GM12878 (cell line): ENCODE data around the gene ITGAL. TPM values are rescaled to one million over a fixed set of nuclear protein-coding genes. Genes with fewer than 3 reads are reported as not detected.
"Not testable (repeated sequence)": the region's sequence is repeated elsewhere in the genome, so short reads cannot be mapped to it uniquely, and the experiment has no call there.

ENCODE experiments used
- ATAC-seq: fragments of 200-7000 bp; cut with Tn5 transposase; 3 replicates; pipeline ENCODE4 v1.9.1; 2020; ENCODE audit warnings: mild to moderate bottlenecking, moderate library complexity
- BruUV-seq: library from RNA; stranded (reverse); fragments of 400-500 nt; replicated peaks from 2 replicates; lab custom pipeline; 2021; lab: Mats Ljungman, UMichigan
- CTCF ChIA-PET: fragments of 300-600 bp; sonication (Branson Sonifier 250); formaldehyde crosslinking; extraction: SDS; loops from one replicate; lab custom pipeline; 2021; ENCODE audit warnings: inconsistent platforms; lab: Yijun Ruan, JAX
- POLR2A ChIA-PET: fragments of 350-600 bp; formaldehyde crosslinking; extraction: SDS; loops from one replicate; lab custom pipeline; 2021; ENCODE audit warnings: inconsistent platforms; lab: Charles Lee
- RAD21 ChIA-PET: fragments of 300-600 bp; sonication (Branson Sonifier 250); formaldehyde crosslinking; loops from one replicate; lab custom pipeline; 2023; ENCODE audit warnings: antibody characterized with exemption; ENCODE audit not compliant: unreplicated experiment; lab: Charles Lee
- SMC1A ChIA-PET: fragments of 300-600 bp; sonication (Branson Sonifier 250); formaldehyde crosslinking; loops from one replicate; lab custom pipeline; 2023; ENCODE audit not compliant: unreplicated experiment, uncharacterized antibody; lab: Charles Lee
- DNase-seq: peaks from one replicate; pipeline ENCODE4 v3.0.0-alpha.2; 2011; ENCODE audit warnings: low read depth, low spot score
- FAIRE-seq: peaks from 3 replicates; lab custom pipeline; 2011; peaks lifted over from hg19 to GRCh38; lab: Jason Lieb, UNC
- H2AFZ ChIP-seq: 2 replicates; pipeline ENCODE4 v1.6.0; 2011; ENCODE audit warnings: low read depth, low read length, control low read depth; ENCODE audit not compliant: control insufficient read depth
- H3K27ac ChIP-seq: 2 replicates; pipeline ENCODE4 v1.5.1; 2011; ENCODE audit warnings: control low read depth; ENCODE audit not compliant: control insufficient read depth, insufficient read depth
- H3K27me3 ChIP-seq, 2 experiments: replicated peaks in 1 of 2; 2 replicates each; pipeline versions ENCODE4 v1.6.0 to v1.6.1; 2011; ENCODE audit warnings: low read length in 1 of 2; ENCODE audit not compliant: control insufficient read depth in 2 of 2, insufficient read depth in 2 of 2
- H3K36me3 ChIP-seq, 2 experiments: 2 replicates each; pipeline ENCODE4 v1.5.1; 2011; ENCODE audit warnings: low read length in 1 of 2; ENCODE audit not compliant: control insufficient read depth in 2 of 2, insufficient read depth in 2 of 2
- H3K4me1 ChIP-seq: 2 replicates; pipeline ENCODE4 v1.6.1; 2011; ENCODE audit warnings: mild to moderate bottlenecking, low read length, moderate library complexity, mixed read lengths; ENCODE audit not compliant: control insufficient read depth, insufficient read depth
- H3K4me2 ChIP-seq: 2 replicates; pipeline ENCODE4 v1.6.0; 2011; ENCODE audit warnings: control low read depth; ENCODE audit not compliant: control insufficient read depth, insufficient read depth
- H3K4me3 ChIP-seq: fragments of 200-600 bp; sonication (generic); 2 replicates; pipeline ENCODE4 v1.5.1; 2016
- H3K79me2 ChIP-seq: 2 replicates; pipeline ENCODE4 v1.6.0; 2011; ENCODE audit warnings: low read length; ENCODE audit not compliant: control insufficient read depth, insufficient read depth
- H3K9ac ChIP-seq: 2 replicates; pipeline ENCODE4 v1.8.0; 2011; ENCODE audit warnings: low read length, control low read depth, mixed read lengths; ENCODE audit not compliant: control insufficient read depth, insufficient read depth
- H3K9me3 ChIP-seq: replicated peaks from 3 replicates; pipeline ENCODE4 v1.5.1; 2011; ENCODE audit warnings: mild to moderate bottlenecking, low read length; ENCODE audit not compliant: control insufficient read depth, insufficient read depth
- H4K20me1 ChIP-seq: 2 replicates; pipeline ENCODE4 v1.6.0; 2011; ENCODE audit not compliant: control insufficient read depth, insufficient read depth
- CHD4 ChIP-seq: fragments of 200-600 bp; sonication (generic); IDR thresholded peaks from 2 replicates; pipeline ENCODE4 v1.6.1; 2016; ENCODE audit warnings: mild to moderate bottlenecking
- ESRRA ChIP-seq: IDR thresholded peaks from 2 replicates; pipeline ENCODE4 v1.6.1; 2012; ENCODE audit warnings: mild to moderate bottlenecking, low read length, improper control_type of control experiment
- GATAD2B ChIP-seq: fragments of 450-650 bp; conservative IDR thresholded peaks from 2 replicates; pipeline ENCODE4 v1.6.1; 2017; ENCODE audit warnings: low read depth, mild to moderate bottlenecking, moderate library complexity
- NR2C2 ChIP-seq: IDR thresholded peaks from 2 replicates; pipeline ENCODE4 v1.6.1; 2011; ENCODE audit warnings: borderline replicate concordance, low read depth; ENCODE audit not compliant: control insufficient read depth, insufficient read length
- TCF7 ChIP-seq: IDR thresholded peaks from 2 replicates; pipeline ENCODE4 v1.6.1; 2014; ENCODE audit warnings: antibody characterized with exemption, borderline replicate concordance
- ZNF274 ChIP-seq: IDR thresholded peaks from one replicate; pipeline ENCODE4 v1.8.0; 2011; ENCODE audit not compliant: insufficient read length, insufficient read depth
- WGBS: methylation state at CpG from one replicate; pipeline ENCODE4 v1.1.6; 2016; ENCODE audit warnings: low lambda C conversion rate; ENCODE audit not compliant: insufficient replicate concordance, insufficient coverage; ENCODE audit errors: missing lambda C conversion rate; 5-methylcytosine and 5-hydroxymethylcytosine counted together
- in situ Hi-C: fragments of 300-500 bp; cut with MboI; formaldehyde crosslinking; loops from 9 replicates; pipeline ENCODE4 v1.14.3; 2018; ENCODE audit warnings: mixed read lengths
- intact Hi-C: fragments of 100-400 bp; cut with micrococcal nuclease; formaldehyde crosslinking; loops from one replicate; pipeline ENCODE4 v1.14.2; 2022; ENCODE audit not compliant: unreplicated experiment
- polyA plus RNA-seq, 11 experiments: library from polyadenylated mRNA; depleted of rRNA in 4 of 11; unstranded in 6 of 11; stranded (reverse) in 5 of 11; fragments of >200 nt; fragmentation: Nextera tagmentation in 4 of 11; fragmentation: Illumina TruSeq in 1 of 11; extraction: Ambion mirVana in 4 of 11; extraction: Trizol in 1 of 11; gene quantifications; 1 replicate in 1 of 11; 2 replicates in 10 of 11; pipeline versions ENCODE4 v1.2.1 to v1.2.3, GENCODE V29; 2011 to 2016; ENCODE audit warnings: inconsistent platforms in 2 of 11, missing spikeins in 2 of 11, low read depth in 1 of 11
- total RNA-seq, 4 experiments: library from RNA; depleted of rRNA in 3 of 4; stranded (reverse); fragments of >200 nt in 3 of 4; fragmentation: Illumina TruSeq in 1 of 4; extraction: Trizol in 1 of 4; gene quantifications; 2 replicates each; pipeline versions ENCODE4 v1.2.1 to v1.2.3, GENCODE V29; 2013 to 2021
- TF ChIP-seq, protein P1 (sequence below): IDR thresholded peaks from 2 replicates; pipeline ENCODE4 v1.6.1; 2011; ENCODE audit warnings: borderline replicate concordance, low read depth, mild to moderate bottlenecking, moderate library complexity, low read length; ENCODE audit not compliant: insufficient read depth, poor library complexity, severe bottlenecking

The ITGAL gene
- total and polyA plus RNA-seq, 10 of the 15 experiments (the other 5 are each of a cell fraction or from before 2014, with no cell fraction given) = 10.7 to 170 (median 96.9) TPM

DNA sequence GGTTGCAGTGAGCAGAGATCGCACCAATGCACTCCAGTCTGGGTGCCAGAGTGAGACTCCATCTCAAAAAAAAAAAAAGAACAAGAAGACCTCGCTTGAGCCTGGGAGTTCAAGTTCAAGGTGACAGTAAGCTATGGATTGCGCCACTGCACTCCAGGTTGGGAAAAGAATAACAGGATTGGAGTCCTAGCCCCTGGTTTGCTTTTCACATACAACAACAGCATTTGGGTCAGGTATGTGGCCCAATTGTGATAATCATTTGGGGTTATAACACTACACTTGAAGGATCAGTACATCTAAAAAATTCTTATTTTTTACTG, 23.5 kb upstream of the ITGAL start:
- no peaks in the 10 kb centered on the region for H4K20me1 ChIP-seq
- no peak overlapping the region for H3K27ac ChIP-seq
- no TSS peak for BruUV-seq
- H3K4me2 ChIP-seq = no peak overlapping the region
- in situ Hi-C loops (no loop called here), intact Hi-C loops (loop anchor here (5.0 kb wide), 1 partner anchor 88 kb away; no protein-coding TSS in a partner anchor)
- DNase-seq (no peak), ATAC-seq (no peak), FAIRE-seq (no peak)
- TF ChIP-seq TCF7 = no peak
- no peak for TF ChIP-seq GATAD2B
- no peak for TF ChIP-seq NR2C2
- no peak for TF ChIP-seq ZNF274
- no peak for TF ChIP-seq ESRRA
- no peak for TF ChIP-seq CHD4
- TF ChIP-seq, protein P1, sequence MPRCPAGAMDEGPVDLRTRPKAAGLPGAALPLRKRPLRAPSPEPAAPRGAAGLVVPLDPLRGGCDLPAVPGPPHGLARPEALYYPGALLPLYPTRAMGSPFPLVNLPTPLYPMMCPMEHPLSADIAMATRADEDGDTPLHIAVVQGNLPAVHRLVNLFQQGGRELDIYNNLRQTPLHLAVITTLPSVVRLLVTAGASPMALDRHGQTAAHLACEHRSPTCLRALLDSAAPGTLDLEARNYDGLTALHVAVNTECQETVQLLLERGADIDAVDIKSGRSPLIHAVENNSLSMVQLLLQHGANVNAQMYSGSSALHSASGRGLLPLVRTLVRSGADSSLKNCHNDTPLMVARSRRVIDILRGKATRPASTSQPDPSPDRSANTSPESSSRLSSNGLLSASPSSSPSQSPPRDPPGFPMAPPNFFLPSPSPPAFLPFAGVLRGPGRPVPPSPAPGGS = no peak
- peaks cover 21% of the 10 kb centered on the region for H3K4me1 ChIP-seq
- ChIA-PET SMC1A (interaction anchor here (0.6 to 19.4 kb wide), 13 partner anchors 9 to 160 kb away, joined by 3 to 431 read pairs (median 5); partner anchors contain the start of genes ITGAL and ZNF747), POLR2A (interaction anchor here (0.6 to 5.4 kb wide), 10 partner anchors 8 to 312 kb away, joined by 3 to 31 read pairs (median 8); partner anchors contain the start of genes DCTPP1 and ITGAL), CTCF (interaction anchor here (0.6 to 8.2 kb wide), 34 partner anchors 8 to 179 kb away, joined by 3 to 60 read pairs (median 5); partner anchors contain the start of genes DCTPP1, ITGAL, ZNF747 and ZNF764), RAD21 (interaction anchor here (0.7 to 4.0 kb wide), 12 partner anchors 9 to 166 kb away, joined by 3 to 44 read pairs (median 6); partner anchors contain the start of genes DCTPP1, ITGAL, ZNF747 and ZNF764)
- WGBS = 94% methylated on average over 2 of the region's 3 CpGs
- no peak overlapping the region for H2AFZ ChIP-seq
- H3K9me3 ChIP-seq = no peaks in the 10 kb centered on the region
- H3K27me3 ChIP-seq = no peaks in the 10 kb centered on the region
- peaks cover 16% of the 10 kb centered on the region for H3K79me2 ChIP-seq
- no peak overlapping the region for H3K4me3 ChIP-seq
- no peaks in the 10 kb centered on the region; a peak in 1 of 4 replicates for H3K36me3 ChIP-seq
- H3K9ac ChIP-seq = no peak overlapping the region

DNA sequence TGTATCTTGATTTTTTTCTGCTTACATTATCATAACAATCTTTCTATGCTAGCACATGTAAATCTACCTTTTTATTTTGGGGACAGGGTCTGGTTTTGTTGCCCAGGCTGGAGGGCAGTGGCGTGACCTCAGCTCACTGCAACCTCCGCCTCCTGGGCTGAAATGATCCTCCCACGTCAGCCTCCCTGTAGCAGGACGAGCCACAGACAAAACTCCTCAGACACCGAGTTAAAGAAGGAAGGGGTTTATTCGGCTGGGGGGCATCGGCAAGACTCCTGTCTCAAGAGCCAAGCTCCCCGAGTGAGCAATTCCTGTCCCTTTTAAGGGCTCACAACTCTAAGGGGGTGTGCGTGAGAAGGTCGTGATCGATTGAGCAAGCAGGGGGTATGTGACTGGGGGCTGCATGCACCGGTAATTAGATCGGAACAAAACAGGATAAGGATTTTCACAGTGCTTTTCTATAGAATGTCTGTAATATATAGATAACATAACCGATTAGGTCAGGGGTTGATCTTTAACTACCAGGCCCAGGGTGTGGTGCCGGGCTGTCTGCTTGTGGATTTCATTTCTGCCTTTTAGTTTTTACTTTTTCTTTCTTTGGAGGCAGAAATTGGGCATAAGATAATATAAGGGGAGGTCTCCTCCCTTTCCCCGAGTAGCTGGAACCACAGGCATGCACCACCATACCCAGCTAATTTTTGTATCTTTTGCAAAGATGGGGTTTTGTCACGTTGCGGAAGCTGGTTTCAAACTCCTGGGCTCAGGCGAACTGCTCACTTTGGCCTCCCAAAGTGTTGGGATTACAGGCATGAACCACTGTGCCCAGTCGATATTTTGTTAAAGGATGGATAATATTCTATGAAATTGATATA, 19.6 kb upstream of the ITGAL start:
- in situ Hi-C loops = loop anchor here (25.0 kb wide), 1 partner anchor 1434 kb away; no protein-coding TSS in a partner anchor
- H3K4me3 ChIP-seq, H3K79me2 ChIP-seq, DNase-seq, H3K36me3 ChIP-seq, FAIRE-seq, H3K9me3 ChIP-seq, intact Hi-C loops, H3K27me3 ChIP-seq, ATAC-seq, H3K9ac ChIP-seq, H4K20me1 ChIP-seq, BruUV-seq, H3K27ac ChIP-seq: not testable (repeated sequence)
- SMC1A ChIA-PET = interaction anchor here (0.5 to 19.4 kb wide), 6 partner anchors 19 to 83 kb away, joined by 3 to 431 read pairs (median 4); partner anchors contain the start of genes DCTPP1 and ITGAL
- WGBS = 74% methylated on average over 20 of the region's 20 CpGs
- H3K4me2 ChIP-seq = peak overlapping the region; percentile 19; the same call in 1 of the 2 replicates
- peak overlapping the region; percentile 24; the same call in 1 of the 2 replicates for H2AFZ ChIP-seq
- RAD21 ChIA-PET = interaction anchor here (0.6 to 1.6 kb wide), 3 partner anchors 20 to 109 kb away, joined by 3 to 4 read pairs (median 4); partner anchors contain the start of genes DCTPP1 and ITGAL
- POLR2A ChIA-PET = interaction anchor here (0.9 to 10.6 kb wide), 3 partner anchors 19 to 82 kb away, joined by 4 to 367 read pairs (median 10); partner anchors contain the start of genes ITGAL and ZNF747
- CTCF ChIA-PET = interaction anchor here (0.6 to 2.8 kb wide), 5 partner anchors 21 to 176 kb away, joined by 3 to 8 read pairs (median 5); partner anchors contain the start of gene DCTPP1
- peaks cover 33% of the 10 kb centered on the region for H3K4me1 ChIP-seq
